HEK293 (cell line): ENCODE data around the gene ABHD15.

Source experiments
- CTCF ChIA-PET: fragments of 350-600 bp; formaldehyde crosslinking; extraction: SDS; loops from one replicate; lab custom pipeline; 2021; ENCODE audit warnings: antibody characterized with exemption; lab: Yijun Ruan, JAX
- POLR2A ChIA-PET: fragments of 300-600 bp; formaldehyde crosslinking; extraction: SDS; loops from one replicate; lab custom pipeline; 2020; ENCODE audit warnings: antibody characterized with exemption, inconsistent platforms; lab: Yijun Ruan, JAX
- H3K27ac ChIP-seq: fragments of 200-500 bp; sonication (Bioruptor generic); 2 replicates; pipeline ENCODE4 v1.5.1; 2014; ENCODE audit warnings: low read depth, low read length, control low read depth, inconsistent platforms; ENCODE audit errors: extremely low read depth
- H3K36me3 ChIP-seq, 2 experiments: fragments of 200-500 bp in 1 of 2; sonication (Bioruptor generic) in 1 of 2; 1 replicate in 1 of 2; 2 replicates in 1 of 2; pipeline ENCODE4 v1.5.1; 2014 to 2017; ENCODE audit warnings: inconsistent platforms in 2 of 2, low read length in 2 of 2; ENCODE audit not compliant: control insufficient read depth in 2 of 2, insufficient read depth in 1 of 2
- H3K4me1 ChIP-seq: fragments of 200-500 bp; sonication (Bioruptor generic); 2 replicates; pipeline ENCODE4 v1.5.1; 2014; ENCODE audit warnings: mild to moderate bottlenecking, low read length, inconsistent platforms; ENCODE audit not compliant: control insufficient read depth, insufficient read depth
- H3K4me3 ChIP-seq: 2 replicates; pipeline ENCODE4 v1.5.1; 2011; ENCODE audit warnings: low read depth, mild to moderate bottlenecking, control low read depth, low read length, moderate library complexity
- H3K9me3 ChIP-seq: fragments of 200-500 bp; sonication (Bioruptor generic); 2 replicates; pipeline ENCODE4 v1.5.1; 2014; ENCODE audit warnings: low read depth, low read length, inconsistent platforms; ENCODE audit not compliant: control insufficient read depth, insufficient read depth
- BCL11A ChIP-seq: fragments of 450-650 bp; formaldehyde crosslinking; IDR thresholded peaks from 2 replicates; pipeline ENCODE4 v1.5.1; 2016; ENCODE audit warnings: low read depth, missing biosample characterization, missing genetic modification characterization
- HOXA7 ChIP-seq: sonication (generic); formaldehyde crosslinking; IDR thresholded peaks from 2 replicates; pipeline ENCODE4 v1.8.1; 2022; ENCODE audit warnings: missing genetic modification reagents, borderline replicate concordance
- MYNN ChIP-seq: fragments of 450-650 bp; formaldehyde crosslinking; IDR thresholded peaks from 2 replicates; pipeline ENCODE4 v1.5.1; 2016; ENCODE audit warnings: missing biosample characterization, missing genetic modification characterization, borderline replicate concordance
- MZF1 ChIP-seq: fragments of 450-650 bp; formaldehyde crosslinking; IDR thresholded peaks from 2 replicates; pipeline ENCODE4 v1.5.1; 2017; ENCODE audit warnings: missing biosample characterization, missing genetic modification characterization, borderline replicate concordance
- REST ChIP-seq: fragments of 450-650 bp; formaldehyde crosslinking; IDR thresholded peaks from 2 replicates; pipeline ENCODE4 v1.5.1; 2016; ENCODE audit warnings: missing biosample characterization, missing genetic modification characterization
- SALL2 ChIP-seq: fragments of 450-650 bp; formaldehyde crosslinking; IDR thresholded peaks from 2 replicates; pipeline ENCODE4 v1.5.0; 2017; ENCODE audit warnings: missing biosample characterization, mild to moderate bottlenecking, missing genetic modification characterization, borderline replicate concordance
- TSHZ1 ChIP-seq: fragments of 450-650 bp; formaldehyde crosslinking; IDR thresholded peaks from 2 replicates; pipeline ENCODE4 v1.5.1; 2016; ENCODE audit warnings: missing biosample characterization, missing genetic modification characterization, borderline replicate concordance
- YY2 ChIP-seq: fragments of 450-650 bp; formaldehyde crosslinking; IDR thresholded peaks from 2 replicates; pipeline ENCODE4 v1.5.1; 2016; ENCODE audit warnings: missing biosample characterization, missing genetic modification characterization
- ZFHX2 ChIP-seq: fragments of 450-650 bp; formaldehyde crosslinking; conservative IDR thresholded peaks from 2 replicates; pipeline ENCODE4 v1.5.1; 2016; ENCODE audit warnings: missing biosample characterization, missing genetic modification characterization
- ZFP69B ChIP-seq: fragments of 450-650 bp; formaldehyde crosslinking; IDR thresholded peaks from 2 replicates; pipeline ENCODE4 v1.5.1; 2016; ENCODE audit warnings: missing biosample characterization, missing genetic modification characterization
- ZNF202 ChIP-seq: fragments of 450-650 bp; formaldehyde crosslinking; IDR thresholded peaks from 2 replicates; pipeline ENCODE4 v1.5.1; 2016; ENCODE audit warnings: missing biosample characterization, missing genetic modification characterization, borderline replicate concordance
- ZNF473 ChIP-seq: fragments of 450-650 bp; formaldehyde crosslinking; IDR thresholded peaks from 2 replicates; pipeline ENCODE4 v1.5.1; 2017; ENCODE audit warnings: missing biosample characterization, missing genetic modification characterization
- ZNF530 ChIP-seq: fragments of 450-650 bp; formaldehyde crosslinking; IDR thresholded peaks from 2 replicates; pipeline ENCODE4 v1.5.1; 2016; ENCODE audit warnings: low read depth, missing biosample characterization, missing genetic modification characterization
- ZNF549 ChIP-seq: fragments of 450-650 bp; IDR thresholded peaks from 2 replicates; pipeline ENCODE4 v1.5.1; 2018; ENCODE audit warnings: missing biosample characterization, missing genetic modification characterization, mild to moderate bottlenecking, inconsistent platforms, moderate library complexity
- ZSCAN30 ChIP-seq: fragments of 450-650 bp; IDR thresholded peaks from 2 replicates; pipeline ENCODE4 v1.5.1; 2018; ENCODE audit warnings: missing biosample characterization, mild to moderate bottlenecking, missing genetic modification characterization, moderate library complexity
- TF ChIP-seq, protein P1 (sequence below): fragments of 450-650 bp; formaldehyde crosslinking; IDR thresholded peaks from 2 replicates; pipeline ENCODE4 v1.5.1; 2016; ENCODE audit warnings: missing biosample characterization, missing genetic modification characterization

The ABHD15 gene

DNA sequence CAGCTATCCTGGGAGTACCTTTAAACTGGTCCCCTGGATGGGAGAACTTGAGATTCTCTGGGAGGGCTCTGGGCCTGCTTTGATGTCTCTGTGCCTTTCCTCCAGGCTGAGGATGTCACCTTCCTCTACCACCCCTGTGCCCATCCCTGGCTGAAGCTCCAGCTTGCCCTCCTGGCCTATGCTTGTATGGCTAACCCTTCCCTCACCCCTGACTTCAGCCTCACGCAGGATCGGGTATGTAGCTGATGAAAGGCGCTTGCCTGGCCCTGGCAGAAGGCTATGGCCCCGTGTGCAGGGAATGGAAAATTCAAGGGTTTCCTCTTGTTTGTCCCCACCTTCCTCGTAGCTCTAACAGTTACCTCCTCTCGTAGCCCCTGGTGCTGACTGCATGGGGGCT, 4.6 kb upstream of the ABHD15 start:
- peaks cover 3 to 57% of the 10 kb centered on the region in 2 experiments; a peak in 2 of 3 replicates for H3K36me3 ChIP-seq
- TF ChIP-seq REST (tag by site-specific recombination) (no peak), ZNF530 (tag by site-specific recombination) (no peak), ZFHX2 (tag by site-specific recombination) (no peak), ZNF473 (tag by site-specific recombination) (no peak), ZNF202 (no peak), ZSCAN30 (tag by site-specific recombination) (no peak), ZFP69B (tag by site-specific recombination) (no peak), BCL11A (tag by site-specific recombination) (no peak), HOXA7 (no peak), ZNF549 (tag by site-specific recombination) (no peak), TSHZ1 (no peak), YY2 (no peak), MYNN (tag by site-specific recombination) (no peak), SALL2 (no peak), MZF1 (tag by site-specific recombination) (no peak)
- TF ChIP-seq, protein P1, sequence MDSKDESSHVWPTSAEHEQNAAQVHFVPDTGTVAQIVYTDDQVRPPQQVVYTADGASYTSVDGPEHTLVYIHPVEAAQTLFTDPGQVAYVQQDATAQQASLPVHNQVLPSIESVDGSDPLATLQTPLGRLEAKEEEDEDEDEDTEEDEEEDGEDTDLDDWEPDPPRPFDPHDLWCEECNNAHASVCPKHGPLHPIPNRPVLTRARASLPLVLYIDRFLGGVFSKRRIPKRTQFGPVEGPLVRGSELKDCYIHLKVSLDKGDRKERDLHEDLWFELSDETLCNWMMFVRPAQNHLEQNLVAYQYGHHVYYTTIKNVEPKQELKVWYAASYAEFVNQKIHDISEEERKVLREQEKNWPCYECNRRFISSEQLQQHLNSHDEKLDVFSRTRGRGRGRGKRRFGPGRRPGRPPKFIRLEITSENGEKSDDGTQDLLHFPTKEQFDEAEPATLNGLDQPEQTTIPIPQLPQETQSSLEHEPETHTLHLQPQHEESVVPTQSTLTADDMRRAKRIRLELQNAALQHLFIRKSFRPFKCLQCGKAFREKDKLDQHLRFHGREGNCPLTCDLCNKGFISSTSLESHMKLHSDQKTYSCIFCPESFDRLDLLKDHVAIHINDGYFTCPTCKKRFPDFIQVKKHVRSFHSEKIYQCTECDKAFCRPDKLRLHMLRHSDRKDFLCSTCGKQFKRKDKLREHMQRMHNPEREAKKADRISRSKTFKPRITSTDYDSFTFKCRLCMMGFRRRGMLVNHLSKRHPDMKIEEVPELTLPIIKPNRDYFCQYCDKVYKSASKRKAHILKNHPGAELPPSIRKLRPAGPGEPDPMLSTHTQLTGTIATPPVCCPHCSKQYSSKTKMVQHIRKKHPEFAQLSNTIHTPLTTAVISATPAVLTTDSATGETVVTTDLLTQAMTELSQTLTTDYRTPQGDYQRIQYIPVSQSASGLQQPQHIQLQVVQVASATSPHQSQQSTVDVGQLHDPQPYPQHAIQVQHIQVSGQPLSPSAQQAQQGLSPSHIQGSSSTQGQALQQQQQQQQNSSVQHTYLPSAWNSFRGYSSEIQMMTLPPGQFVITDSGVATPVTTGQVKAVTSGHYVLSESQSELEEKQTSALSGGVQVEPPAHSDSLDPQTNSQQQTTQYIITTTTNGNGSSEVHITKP = no peak
- H3K4me3 ChIP-seq = no peak overlapping the region
- POLR2A ChIA-PET = no interaction called here
- H3K4me1 ChIP-seq = peaks cover 6% of the 10 kb centered on the region
- no peaks in the 10 kb centered on the region for H3K9me3 ChIP-seq
- CTCF ChIA-PET = interaction anchor here (0.6 to 4.9 kb wide), 5 partner anchors 9 to 201 kb away, joined by 3 to 31 read pairs (median 4); partner anchors contain the start of gene ANKRD13B
- no peak overlapping the region for H3K27ac ChIP-seq
